ENCODE results near the gene UXS1.

DNA sequence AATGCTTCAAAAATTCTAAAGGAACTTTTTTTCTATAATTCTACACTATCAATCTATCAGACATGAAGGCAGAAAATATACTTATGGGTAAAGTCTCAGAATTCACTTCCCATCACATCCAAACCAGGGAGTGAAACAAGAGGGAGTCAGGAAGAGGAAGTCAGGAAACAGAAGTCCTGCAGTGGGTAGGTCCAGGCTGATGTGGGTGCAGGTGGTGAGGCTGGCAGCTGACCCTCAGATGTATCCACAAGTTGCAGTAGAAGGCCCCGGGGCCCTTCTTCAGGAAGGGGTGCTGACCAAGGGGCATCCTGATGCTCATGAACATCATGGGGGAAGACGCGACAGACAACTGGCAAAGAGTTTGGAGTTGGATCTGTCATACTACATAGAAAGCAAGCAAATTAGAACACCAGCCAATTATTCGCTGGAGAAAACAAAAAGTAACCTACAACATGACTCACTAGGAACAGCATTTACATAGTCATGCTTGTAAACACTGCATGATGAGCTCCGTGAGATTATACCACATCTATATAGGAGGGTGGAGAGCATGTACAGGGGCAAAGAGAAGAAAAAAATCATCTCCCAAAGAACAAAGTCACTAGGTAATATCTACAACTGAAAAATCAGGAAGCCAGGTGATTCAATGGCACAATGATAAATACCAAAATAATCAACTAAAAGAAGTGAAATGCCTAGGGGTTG lies 4.2 kb downstream of the UXS1 start:
- TF ChIP-seq, protein P1, sequence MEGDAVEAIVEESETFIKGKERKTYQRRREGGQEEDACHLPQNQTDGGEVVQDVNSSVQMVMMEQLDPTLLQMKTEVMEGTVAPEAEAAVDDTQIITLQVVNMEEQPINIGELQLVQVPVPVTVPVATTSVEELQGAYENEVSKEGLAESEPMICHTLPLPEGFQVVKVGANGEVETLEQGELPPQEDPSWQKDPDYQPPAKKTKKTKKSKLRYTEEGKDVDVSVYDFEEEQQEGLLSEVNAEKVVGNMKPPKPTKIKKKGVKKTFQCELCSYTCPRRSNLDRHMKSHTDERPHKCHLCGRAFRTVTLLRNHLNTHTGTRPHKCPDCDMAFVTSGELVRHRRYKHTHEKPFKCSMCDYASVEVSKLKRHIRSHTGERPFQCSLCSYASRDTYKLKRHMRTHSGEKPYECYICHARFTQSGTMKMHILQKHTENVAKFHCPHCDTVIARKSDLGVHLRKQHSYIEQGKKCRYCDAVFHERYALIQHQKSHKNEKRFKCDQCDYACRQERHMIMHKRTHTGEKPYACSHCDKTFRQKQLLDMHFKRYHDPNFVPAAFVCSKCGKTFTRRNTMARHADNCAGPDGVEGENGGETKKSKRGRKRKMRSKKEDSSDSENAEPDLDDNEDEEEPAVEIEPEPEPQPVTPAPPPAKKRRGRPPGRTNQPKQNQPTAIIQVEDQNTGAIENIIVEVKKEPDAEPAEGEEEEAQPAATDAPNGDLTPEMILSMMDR (IDR thresholded peaks at IDR 0.05), result no peak
- TF ChIP-seq POLR2A (IDR thresholded peaks at IDR 0.05), result no peak
